GF-D8 (cell line): ENCODE data around the gene GRAMD1B.

Source experiments
- DNase-seq: peaks from one replicate; lab custom pipeline; 2025; lab: John Stamatoyannopoulos, UW

The GRAMD1B gene

GRCh38 chr11:123535401-123535800, 105.3 kb downstream of the GRAMD1B start:
- no peak for DNase-seq

- DNase-seq, result no peak
Measured at GRCh38 chr11:123536690-123537437, 106.8 kb downstream of the GRAMD1B start.

- DNase-seq, result no peak
Measured at GRCh38 chr11:123537726-123538125, 107.7 kb downstream of the GRAMD1B start.

- no peak for DNase-seq
Measured at GRCh38 chr11:123543797-123544196, 113.7 kb downstream of the GRAMD1B start.

GRCh38 chr11:123544631-123545375, 114.7 kb downstream of the GRAMD1B start:
- no peak for DNase-seq

- DNase-seq, result no peak
Measured at GRCh38 chr11:123545726-123546270, 115.7 kb downstream of the GRAMD1B start.

- DNase-seq, result no peak
Measured at GRCh38 chr11:123546515-123546914, 116.4 kb downstream of the GRAMD1B start.

- no peak for DNase-seq
Measured at GRCh38 chr11:123547180-123547579, 117.1 kb downstream of the GRAMD1B start.

- DNase-seq, result no peak
Measured at GRCh38 chr11:123548774-123549173, 118.7 kb downstream of the GRAMD1B start.

GRCh38 chr11:123549926-123550917, 120.2 kb downstream of the GRAMD1B start:
- no peak for DNase-seq

- DNase-seq, result no peak
Measured at GRCh38 chr11:123551079-123551478, 121.0 kb downstream of the GRAMD1B start.

- no peak for DNase-seq
Measured at GRCh38 chr11:123556633-123557032, 126.6 kb downstream of the GRAMD1B start.

GRCh38 chr11:123558536-123559315, 128.7 kb downstream of the GRAMD1B start:
- no peak for DNase-seq

- DNase-seq, result no peak
Measured at GRCh38 chr11:123559523-123559955, 129.5 kb downstream of the GRAMD1B start.

GRCh38 chr11:123560006-123560405, 129.9 kb downstream of the GRAMD1B start:
- DNase-seq, result no peak

GRCh38 chr11:123561431-123561800, 131.3 kb downstream of the GRAMD1B start:
- no peak for DNase-seq

- DNase-seq, result no peak
Measured at GRCh38 chr11:123562158-123562557, 132.1 kb downstream of the GRAMD1B start.

- DNase-seq, result no peak
Measured at GRCh38 chr11:123562829-123563228, 132.8 kb downstream of the GRAMD1B start.

- no peak for DNase-seq
Measured at GRCh38 chr11:123564221-123564620, 134.2 kb downstream of the GRAMD1B start.

- DNase-seq, result no peak
Measured at GRCh38 chr11:123566852-123567251, 136.8 kb downstream of the GRAMD1B start.

- no peak for DNase-seq
Measured at GRCh38 chr11:123567466-123567865, 137.4 kb downstream of the GRAMD1B start.
